HG03442 (cell line): Measurements from ENCODE around the gene MIR17HG.
A peak's percentile ranks its signal among the peaks of the same experiment; 100 is the strongest.
"Not testable (repeated sequence)": the region's sequence is repeated elsewhere in the genome, so short reads cannot be mapped to it uniquely, and the experiment has no call there.

ENCODE experiments used
- ATAC-seq: cut with Tn5 transposase; IDR thresholded peaks from one replicate; pipeline ENCODE4 v1.9.1; 2021; ENCODE audit warnings: mild to moderate bottlenecking, moderate library complexity; ENCODE audit not compliant: unreplicated experiment

Gene MIR17HG

GRCh38 chr13:91346850-91347201 is 661 bp upstream of the MIR17HG start:
- ATAC-seq: peak; percentile 9

GRCh38 chr13:91347996-91348905 is 764 bp downstream of the MIR17HG start:
- peak; percentile 30 for ATAC-seq

GRCh38 chr13:91348906-91349435 is 1.5 kb downstream of the MIR17HG start:
- peak; percentile 43 for ATAC-seq

GRCh38 chr13:91349992-91350911 is 2.8 kb downstream of the MIR17HG start:
- ATAC-seq: no peak

GRCh38 chr13:91351123-91351522 is 3.6 kb downstream of the MIR17HG start:
- ATAC-seq: no peak

GRCh38 chr13:91351980-91352379 is 4.5 kb downstream of the MIR17HG start:
- no peak for ATAC-seq

GRCh38 chr13:91352891-91353290 is 5.4 kb downstream of the MIR17HG start:
- ATAC-seq: not testable (repeated sequence)

- ATAC-seq: no peak
These were observed 6.0 kb downstream of the MIR17HG start for GRCh38 chr13:91353494-91353893.

- no peak for ATAC-seq
These were observed 7.8 kb downstream of the MIR17HG start for GRCh38 chr13:91355099-91355825.

- no peak for ATAC-seq
These were observed 8.6 kb downstream of the MIR17HG start for GRCh38 chr13:91355826-91356710.

GRCh38 chr13:91356919-91357612 is 9.6 kb downstream of the MIR17HG start:
- ATAC-seq: no peak

- no peak for ATAC-seq
These were observed 10.3 kb downstream of the MIR17HG start for GRCh38 chr13:91357613-91358386.

GRCh38 chr13:91358387-91358782 is 10.9 kb downstream of the MIR17HG start:
- no peak for ATAC-seq

GRCh38 chr13:91359111-91359510 is 11.6 kb downstream of the MIR17HG start:
- no peak for ATAC-seq

- ATAC-seq: no peak
These were observed 12.1 kb downstream of the MIR17HG start for GRCh38 chr13:91359631-91360030.

GRCh38 chr13:91360246-91360751 is 12.8 kb downstream of the MIR17HG start:
- ATAC-seq: no peak

GRCh38 chr13:91361755-91362271 is 14.3 kb downstream of the MIR17HG start:
- no peak for ATAC-seq

GRCh38 chr13:91362908-91363307 is 15.4 kb downstream of the MIR17HG start:
- no peak for ATAC-seq
